Body of pancreas (tissue), 4 donors: Measurements from ENCODE around the gene USP12.

Experiments used
- CTCF ChIP-seq, 7 experiments: fragments of 450-650 bp in 4 of 7; fragments of 200-600 bp in 3 of 7; sonication (generic) in 3 of 7; IDR thresholded peaks; one replicate each; pipeline ENCODE4 v1.5.1; 2016 to 2019; ENCODE audit warnings: antibody characterized with exemption in 7 of 7
- POLR2A ChIP-seq, 3 donors: fragments of 450-650 bp; IDR thresholded peaks; one replicate each; pipeline ENCODE4 v1.6.1; 2016; ENCODE audit warnings: antibody characterized with exemption in 3 of 3, mild to moderate bottlenecking in 2 of 3

- TF ChIP-seq CTCF (IDR thresholded peaks at IDR 0.05) (no peak), POLR2A (IDR thresholded peaks at IDR 0.05) (no peak)
Observed at GRCh38 chr13:27161980-27162379, 9.6 kb downstream of the USP12 start.
